Right lobe of liver (tissue), 6 donors: ENCODE measurements around the gene TSPAN31. TPM values are rescaled to one million over a fixed set of nuclear protein-coding genes. Genes with fewer than 3 reads are reported as not detected.

Experiments
- ATAC-seq, 4 donors: fragments of 200-7000 bp; cut with Tn5 transposase; one replicate each; pipeline ENCODE4 v1.9.1; 2020; ENCODE audit warnings: mild to moderate bottlenecking in 4 of 4, moderate library complexity in 4 of 4
- DNase-seq, 3 donors: peaks; one replicate each; pipeline ENCODE4 v3.0.0-alpha.2; 2020
- H3K27ac ChIP-seq, 3 donors: fragments of 200-600 bp; one replicate each; pipeline ENCODE4 v1.8.0; 2022
- H3K27me3 ChIP-seq, 2 donors: fragments of 200-600 bp; one replicate each; pipeline ENCODE4 v1.8.0; 2022
- H3K36me3 ChIP-seq, 4 donors: fragments of 200-600 bp; sonication (generic) in 1 of 4; one replicate each; pipeline versions ENCODE4 v1.5.1 to v1.8.0; 2017 to 2022; ENCODE audit warnings: control low read depth in 1 of 4
- H3K4me1 ChIP-seq, 4 donors: fragments of 200-600 bp; sonication (generic) in 1 of 4; one replicate each; pipeline versions ENCODE4 v1.5.1 to v1.8.0; 2017 to 2022; ENCODE audit warnings: control low read depth in 1 of 4
- H3K4me3 ChIP-seq, 3 donors: fragments of 200-600 bp; one replicate each; pipeline ENCODE4 v1.8.0; 2022
- H3K9me3 ChIP-seq, 4 donors: fragments of 200-600 bp; sonication (generic) in 1 of 4; one replicate each; pipeline versions ENCODE4 v1.5.1 to v1.8.0; 2017 to 2022; ENCODE audit warnings: control low read depth in 1 of 4
- POLR2A ChIP-seq: fragments of 450-650 bp; IDR thresholded peaks from one replicate; pipeline ENCODE4 v1.6.1; 2017; ENCODE audit warnings: antibody characterized with exemption, mild to moderate bottlenecking
- WGBS: methylation state at CpG from one replicate; pipeline ENCODE4 v1.1.6; 2018; ENCODE audit warnings: low coverage, low lambda C conversion rate; ENCODE audit not compliant: insufficient coverage; ENCODE audit errors: missing lambda C conversion rate; 5-methylcytosine and 5-hydroxymethylcytosine counted together
- intact Hi-C, 2 donors: fragments of 100-400 bp; cut with DNase I; formaldehyde crosslinking; loops; one replicate each; pipeline versions ENCODE4 v1.11.2 to v1.14.1; 2022
- total RNA-seq, 6 experiments: library from RNA; depleted of rRNA in 2 of 6; stranded (reverse); fragments of >200 nt in 2 of 6; fragmentation: NEBNext Ultra II Directional in 3 of 6; extraction: Animal tissue kit (Norgen Biotek cat#: 25700) in 3 of 6; gene quantifications; one replicate each; pipeline versions ENCODE4 v1.1.0 to v1.2.4, GENCODE V29; 2016 to 2023
- TF ChIP-seq, protein P1 (sequence below), 4 donors: fragments of 200-600 bp in 3 of 4; fragments of 450-650 bp in 1 of 4; IDR thresholded peaks; one replicate each; pipeline versions ENCODE4 v1.5.1 to v1.8.0; 2016 to 2022; ENCODE audit warnings: antibody characterized with exemption in 4 of 4, mild to moderate bottlenecking in 2 of 4
- donor health status: DM: no; HTN: yes; CAD: no.
- donor health status: DM: no; HTN: no; CAD: no.
- donor health status: DM: no; HTN: no; CAD: no.
- donor health status: DM: no; HTN: yes; CAD: no.
- donor health status: DM: no; HTN: yes; CAD: no.

Gene TSPAN31
- total RNA-seq, 6 experiments from 2014 or later, result 15.1 to 34.4 (median 20.6) TPM

DNA sequence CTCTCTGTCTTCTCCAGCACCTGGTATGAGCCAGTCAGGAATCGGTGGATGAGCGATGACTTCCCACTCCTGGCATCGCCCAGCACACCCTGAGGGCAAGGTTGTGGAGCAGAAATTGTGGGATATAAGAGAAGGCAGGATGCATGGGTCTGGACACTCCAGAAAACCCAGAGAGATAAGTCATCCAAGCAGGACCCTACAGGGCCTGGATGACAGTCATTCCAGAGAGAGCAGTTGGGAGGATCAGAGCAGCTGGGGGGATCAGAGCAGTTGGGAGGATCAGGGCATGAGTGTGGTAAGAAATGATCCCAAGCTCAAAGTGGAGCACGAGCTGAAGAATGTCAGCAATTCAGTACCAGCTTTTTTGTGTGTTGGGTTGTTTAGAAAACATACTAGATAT, 10.2 kb upstream of the TSPAN31 start:
- intact Hi-C loops, result no loop called here
- DNase-seq (no peak), ATAC-seq (no peak)
- Histone ChIP-seq H3K9me3 (no peaks in the 10 kb centered on the region), H3K4me1 (peaks cover 0 to 18% (median 6%) of the 10 kb centered on the region in 4 donors), H3K27ac (no peak overlapping the region), H3K27me3 (peaks cover 0 to 26% of the 10 kb centered on the region in 2 donors), H3K36me3 (no peaks in the 10 kb centered on the region), H3K4me3 (no peak overlapping the region)
- WGBS, result 67% methylated on average over 2 of the region's 4 CpGs
- no peak for TF ChIP-seq POLR2A
- TF ChIP-seq, protein P1, sequence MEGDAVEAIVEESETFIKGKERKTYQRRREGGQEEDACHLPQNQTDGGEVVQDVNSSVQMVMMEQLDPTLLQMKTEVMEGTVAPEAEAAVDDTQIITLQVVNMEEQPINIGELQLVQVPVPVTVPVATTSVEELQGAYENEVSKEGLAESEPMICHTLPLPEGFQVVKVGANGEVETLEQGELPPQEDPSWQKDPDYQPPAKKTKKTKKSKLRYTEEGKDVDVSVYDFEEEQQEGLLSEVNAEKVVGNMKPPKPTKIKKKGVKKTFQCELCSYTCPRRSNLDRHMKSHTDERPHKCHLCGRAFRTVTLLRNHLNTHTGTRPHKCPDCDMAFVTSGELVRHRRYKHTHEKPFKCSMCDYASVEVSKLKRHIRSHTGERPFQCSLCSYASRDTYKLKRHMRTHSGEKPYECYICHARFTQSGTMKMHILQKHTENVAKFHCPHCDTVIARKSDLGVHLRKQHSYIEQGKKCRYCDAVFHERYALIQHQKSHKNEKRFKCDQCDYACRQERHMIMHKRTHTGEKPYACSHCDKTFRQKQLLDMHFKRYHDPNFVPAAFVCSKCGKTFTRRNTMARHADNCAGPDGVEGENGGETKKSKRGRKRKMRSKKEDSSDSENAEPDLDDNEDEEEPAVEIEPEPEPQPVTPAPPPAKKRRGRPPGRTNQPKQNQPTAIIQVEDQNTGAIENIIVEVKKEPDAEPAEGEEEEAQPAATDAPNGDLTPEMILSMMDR (IDR thresholded peaks at IDR 0.05), result no peak

DNA sequence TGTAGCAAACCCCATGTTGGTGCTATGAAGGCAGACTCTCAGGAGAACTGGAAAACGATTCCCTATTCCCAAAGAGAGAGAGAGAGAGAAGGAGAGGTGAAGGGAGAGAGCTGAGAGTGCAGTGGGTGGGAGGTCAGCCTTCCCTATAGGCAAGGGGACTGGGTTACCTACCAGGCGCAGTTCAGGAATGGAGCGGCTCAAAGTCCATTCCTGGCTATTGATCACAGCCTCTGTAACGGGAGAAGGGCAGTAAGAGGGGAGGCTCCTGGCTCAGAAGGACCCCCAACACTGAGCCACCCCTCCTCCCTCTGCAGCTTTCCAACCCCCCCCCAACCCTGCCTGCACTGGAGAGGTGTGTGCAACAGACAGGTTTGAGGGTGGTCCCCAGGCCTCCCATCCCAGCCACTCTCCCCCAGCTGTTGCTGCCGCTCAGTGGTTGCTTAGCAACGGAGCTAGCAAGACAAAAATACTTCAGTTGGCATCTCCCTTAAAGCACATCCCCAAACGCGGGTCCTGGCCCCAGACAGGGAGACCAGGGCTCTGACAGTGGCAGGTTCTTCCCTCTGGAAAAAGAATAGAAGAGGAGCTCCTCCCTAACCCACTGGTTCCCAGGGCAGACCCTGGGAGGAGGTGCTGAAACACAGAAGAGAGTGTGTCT, 9.5 kb upstream of the TSPAN31 start:
- Histone ChIP-seq H3K4me1 (peaks cover 0 to 18% (median 6%) of the 10 kb centered on the region in 4 donors), H3K27me3 (peaks cover 0 to 26% of the 10 kb centered on the region in 2 donors), H3K36me3 (no peaks in the 10 kb centered on the region), H3K9me3 (no peaks in the 10 kb centered on the region), H3K4me3 (no peak overlapping the region), H3K27ac (no peak overlapping the region)
- ATAC-seq (peak; percentile 27 to 75 (median 46)), DNase-seq (no peak)
- intact Hi-C loops, result no loop called here
- TF ChIP-seq, protein P1 (IDR thresholded peaks at IDR 0.05), result no peak
- TF ChIP-seq POLR2A, result no peak
- WGBS, result 9% methylated on average over 4 of the region's 8 CpGs

DNA sequence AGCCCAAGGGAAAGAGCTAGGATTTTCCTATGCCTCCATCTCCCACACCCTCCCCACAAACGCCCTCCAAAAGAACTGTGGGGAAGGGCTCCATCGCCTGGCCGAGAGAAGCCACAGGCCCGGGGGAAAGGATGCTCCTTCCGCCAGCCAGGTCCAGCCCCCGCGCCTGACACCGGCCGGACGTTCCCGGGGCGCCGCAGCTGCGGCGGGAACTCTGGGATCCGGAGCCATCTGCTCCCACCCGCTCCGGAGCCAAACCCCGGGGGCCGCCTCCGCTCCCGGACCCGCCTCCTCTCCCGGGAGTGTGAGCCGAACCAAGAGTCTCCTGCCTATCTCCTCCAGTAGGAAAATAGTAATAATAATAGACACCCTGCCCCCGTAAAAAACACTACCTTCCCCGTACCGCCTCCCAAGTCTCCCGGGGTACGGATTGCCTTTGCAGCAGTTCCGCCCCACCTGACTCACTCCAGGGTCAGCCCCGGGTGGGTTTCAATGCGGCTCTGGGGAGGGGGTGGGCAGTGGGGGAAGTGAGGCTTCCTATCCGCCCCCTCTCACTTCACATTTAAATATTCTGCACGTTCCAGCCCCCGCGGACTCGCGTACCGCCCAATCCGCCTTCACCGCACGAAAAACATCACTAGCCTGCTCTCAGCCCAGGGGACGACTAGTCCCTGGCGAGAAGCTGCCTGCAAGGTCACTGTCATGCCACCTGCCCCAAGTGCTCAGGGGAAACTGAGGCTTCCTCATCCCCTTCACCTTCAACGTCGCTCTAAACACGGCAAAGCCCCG, 8.7 kb upstream of the TSPAN31 start:
- peak in 1 of 3 donors; percentile 53 for DNase-seq
- 32% methylated on average over 20 of the region's 49 CpGs for WGBS
- ATAC-seq, result peak; percentile 37 to 51 (median 42)
- Histone ChIP-seq H3K36me3 (no peaks in the 10 kb centered on the region), H3K4me1 (peaks cover 0 to 18% (median 6%) of the 10 kb centered on the region in 4 donors), H3K27ac (no peak overlapping the region), H3K27me3 (peaks cover 0 to 26% of the 10 kb centered on the region in 2 donors), H3K9me3 (no peaks in the 10 kb centered on the region), H3K4me3 (no peak overlapping the region)
- intact Hi-C loops, result no loop called here
- TF ChIP-seq, protein P1 (IDR thresholded peaks at IDR 0.05), result peak in 2 of 4 donors; percentile 11 to 21
- no peak for TF ChIP-seq POLR2A

- no peak for ATAC-seq
- no peaks in the 10 kb centered on the region for H3K9me3 ChIP-seq
- peak in 1 of 3 donors; percentile 52 for DNase-seq
- H3K27me3 ChIP-seq, result peaks cover 0 to 26% of the 10 kb centered on the region in 2 donors
- no peaks in the 10 kb centered on the region for H3K36me3 ChIP-seq
- no peak overlapping the region for H3K27ac ChIP-seq
- intact Hi-C loops, result no loop called here
- TF ChIP-seq POLR2A, result no peak
- TF ChIP-seq, protein P1 (IDR thresholded peaks at IDR 0.05), result no peak
- WGBS, result 39% methylated on average over 5 of the region's 31 CpGs
- peaks cover 0 to 18% (median 6%) of the 10 kb centered on the region in 4 donors for H3K4me1 ChIP-seq
- H3K4me3 ChIP-seq, result peak overlapping the region in 1 of 3 donors; percentile 14
These were observed 7.9 kb upstream of the TSPAN31 start for GRCh38 chr12:57736741-57737466.
